Heart left ventricle (tissue), 16 donors: ENCODE results near the gene NFKB1. TPM values are rescaled to one million over a fixed set of nuclear protein-coding genes. Genes with fewer than 3 reads are reported as not detected.

Source experiments
- ATAC-seq, 4 donors: fragments of 200-7000 bp; cut with Tn5 transposase; one replicate each; pipeline ENCODE4 v1.9.1; 2020 to 2022; ENCODE audit warnings: moderate library complexity in 4 of 4, mild to moderate bottlenecking in 3 of 4, moderate number of reproducible peaks in 1 of 4
- DNase-seq, 5 donors: peaks; one replicate each; pipeline ENCODE4 v3.0.0-alpha.2; 2020
- H3K27ac ChIP-seq, 12 donors: fragments of 200-600 bp; sonication (generic) in 4 of 12; one replicate each; pipeline versions ENCODE4 v1.5.0 to v1.8.0; 2016 to 2022; ENCODE audit warnings: mild to moderate bottlenecking in 2 of 12
- H3K27me3 ChIP-seq, 9 donors: fragments of 200-600 bp; sonication (generic) in 2 of 9; one replicate each; pipeline versions ENCODE4 v1.5.1 to v1.8.0; 2016 to 2022; ENCODE audit warnings: mild to moderate bottlenecking in 3 of 9
- H3K36me3 ChIP-seq, 9 donors: fragments of 200-600 bp; sonication (generic) in 2 of 9; one replicate each; pipeline versions ENCODE4 v1.5.0 to v1.8.0; 2018 to 2022; ENCODE audit warnings: mild to moderate bottlenecking in 2 of 9
- H3K4me1 ChIP-seq, 12 donors: fragments of 200-600 bp; sonication (generic) in 4 of 12; one replicate each; pipeline versions ENCODE4 v1.5.0 to v1.8.0; 2016 to 2022; ENCODE audit warnings: mild to moderate bottlenecking in 3 of 12
- H3K4me3 ChIP-seq, 12 donors: fragments of 200-600 bp; sonication (generic) in 4 of 12; one replicate each; pipeline versions ENCODE4 v1.5.0 to v1.8.0; 2017 to 2022; ENCODE audit warnings: mild to moderate bottlenecking in 9 of 12, moderate library complexity in 4 of 12
- H3K9me3 ChIP-seq, 12 donors: fragments of 200-600 bp; sonication (generic) in 4 of 12; one replicate each; pipeline versions ENCODE4 v1.5.0 to v1.8.0; 2016 to 2022; ENCODE audit warnings: mild to moderate bottlenecking in 1 of 12
- CTCF ChIP-seq, 12 donors: fragments of 200-600 bp; sonication (generic) in 4 of 12; IDR thresholded peaks; one replicate each; pipeline versions ENCODE4 v1.5.0 to v1.8.0; 2018 to 2022; ENCODE audit warnings: antibody characterized with exemption in 12 of 12, mild to moderate bottlenecking in 5 of 12
- POLR2A ChIP-seq, 2 donors: fragments of 450-650 bp; IDR thresholded peaks; one replicate each; pipeline ENCODE4 v1.6.1; 2017; ENCODE audit warnings: antibody characterized with exemption in 2 of 2, mild to moderate bottlenecking in 2 of 2, moderate library complexity in 2 of 2
- WGBS, 4 donors: extraction: QIAGEN DNeasy Blood & Tissue Kit in 2 of 4; methylation state at CpG; one replicate each; pipeline versions ENCODE4 v1.1.5 to v1.1.7; 2013 to 2018; 5-methylcytosine and 5-hydroxymethylcytosine counted together
- intact Hi-C, 10 donors: fragments of 100-400 bp; cut with DNase I; formaldehyde crosslinking; loops; one replicate each; pipeline versions ENCODE4 v1.11.1 to v1.14.2; 2022
- polyA plus RNA-seq, 2 donors: library from polyadenylated mRNA; stranded (reverse); fragments of 200-250 nt; gene quantifications; one replicate each; pipeline ENCODE4 v1.2.3, GENCODE V29; 2013
- total RNA-seq, 9 donors: library from RNA; depleted of rRNA in 2 of 9; stranded (reverse); fragments of >200 nt in 2 of 9; fragmentation: NEBNext Ultra II Directional in 3 of 9; extraction: Animal tissue kit (Norgen Biotek cat#: 25700) in 3 of 9; gene quantifications; one replicate each; pipeline versions ENCODE4 v1.1.0 to v1.2.4, GENCODE V29; 2016 to 2023
- donor health status: ischemic (EF 13 %, LVEDD 7.1; RV severe dilation, severe dysfunction).
- donor health status: healthy with polysubstance abuse.
- donor health status: DM: no; HTN: yes; CAD: no.
- donor health status: DM: no; HTN: no; CAD: no.
- donor health status: ischemic (EF 25% LVEDD 6.9; RV normal size, moderate dysfunction).
- donor health status: ischemic (EF 25% LVEDD 5.7; RV mildly dilated, moderate dysfunction).
- donor health status: healthy.
- donor health status: DM: yes; HTN: yes; CAD: no.
- donor health status: ischemic (EF 35%, LVEDD 5.7; RV mildly dilated, moderate dysfunction).
- donor health status: nonischemic (EF 11% LVEDD 7.7; RV severe dilation, severe dysfunction).
- donor health status: DM: yes; HTN: yes; CAD: no.
- donor health status: PGD.
- donor health status: ischemic (EF 29% LVEDD 5.4; RV normal size, mild dysfunction).
- donor health status: nonischemic (EF 23%, LVEDD 6.1; RV moderate dilation, normal function).

NFKB1 gene
- total and polyA plus RNA-seq, 11 donors: 4.8 to 34.1 (median 19.2) TPM

- TF ChIP-seq CTCF (IDR thresholded peaks at IDR 0.05) (no peak), POLR2A (IDR thresholded peaks at IDR 0.05) (no peak)
- no peak overlapping the region for H3K27ac ChIP-seq
- no peaks in the 10 kb centered on the region for H3K9me3 ChIP-seq
- peaks cover 0 to 9% (median 0%) of the 10 kb centered on the region in 12 donors for H3K4me1 ChIP-seq
- intact Hi-C loops: loop anchor here in 3 of 10 donors (5.0 to 10.0 kb wide), 2 partner anchors 40 to 48 kb away; no protein-coding TSS in a partner anchor
- ATAC-seq: no peak
- no peak for DNase-seq
- H3K4me3 ChIP-seq: no peak overlapping the region
- WGBS, 4 donors: 68 to 81% (median 74%) methylated on average over 2 of the region's 2 CpGs
- H3K27me3 ChIP-seq: no peaks in the 10 kb centered on the region
- H3K36me3 ChIP-seq: no peaks in the 10 kb centered on the region
Observed at GRCh38 chr4:102492531-102493241, 8.5 kb upstream of the NFKB1 start.

- ATAC-seq: no peak
- WGBS, 4 donors: 80 to 88% (median 87%) methylated on average over 1 of the region's 1 CpG
- Histone ChIP-seq H3K9me3 (no peaks in the 10 kb centered on the region), H3K27ac (no peak overlapping the region), H3K27me3 (no peaks in the 10 kb centered on the region), H3K4me3 (no peak overlapping the region), H3K4me1 (peaks cover 0 to 9% (median 0%) of the 10 kb centered on the region in 12 donors), H3K36me3 (no peaks in the 10 kb centered on the region)
- DNase-seq: no peak
- TF ChIP-seq POLR2A (IDR thresholded peaks at IDR 0.05): no peak
- no peak for TF ChIP-seq CTCF (IDR thresholded peaks at IDR 0.05)
- intact Hi-C loops: loop anchor here in 3 of 10 donors (5.0 to 10.0 kb wide), 2 partner anchors 41 to 48 kb away; no protein-coding TSS in a partner anchor
Observed at GRCh38 chr4:102493257-102493656, 7.9 kb upstream of the NFKB1 start.

- intact Hi-C loops: loop anchor here in 3 of 10 donors (5.0 to 10.0 kb wide), 2 partner anchors 41 to 49 kb away; no protein-coding TSS in a partner anchor
- no peak for ATAC-seq
- H3K27ac ChIP-seq: no peak overlapping the region
- H3K4me3 ChIP-seq: no peak overlapping the region
- peaks cover 0 to 9% (median 0%) of the 10 kb centered on the region in 12 donors for H3K4me1 ChIP-seq
- WGBS, 4 donors: 50 to 67% (median 64%) methylated on average over 1 of the region's 1 CpG
- no peaks in the 10 kb centered on the region for H3K36me3 ChIP-seq
- H3K9me3 ChIP-seq: no peaks in the 10 kb centered on the region
- no peak for DNase-seq
- no peaks in the 10 kb centered on the region for H3K27me3 ChIP-seq
- TF ChIP-seq POLR2A (IDR thresholded peaks at IDR 0.05): no peak
- no peak for TF ChIP-seq CTCF (IDR thresholded peaks at IDR 0.05)
Observed at GRCh38 chr4:102493794-102494193, 7.4 kb upstream of the NFKB1 start.

GRCh38 chr4:102494603-102495002 is 6.6 kb upstream of the NFKB1 start:
- ATAC-seq (no peak), DNase-seq (no peak)
- Histone ChIP-seq H3K4me1 (peaks cover 0 to 9% (median 0%) of the 10 kb centered on the region in 12 donors), H3K4me3 (no peak overlapping the region), H3K36me3 (no peaks in the 10 kb centered on the region), H3K27me3 (no peaks in the 10 kb centered on the region), H3K9me3 (no peaks in the 10 kb centered on the region), H3K27ac (no peak overlapping the region)
- intact Hi-C loops: loop anchor here in 4 of 10 donors (5.0 to 10.0 kb wide), 3 partner anchors 37 to 50 kb away; no protein-coding TSS in a partner anchor
- TF ChIP-seq POLR2A (IDR thresholded peaks at IDR 0.05) (no peak), CTCF (IDR thresholded peaks at IDR 0.05) (no peak)
- WGBS, 4 donors: 75 to 92% (median 88%) methylated on average over 1 of the region's 1 CpG
